H1 (cell line): ENCODE data around the gene ABHD17B. TPM values are rescaled to one million over a fixed set of nuclear protein-coding genes. Genes with fewer than 3 reads are reported as not detected.

Source experiments
- BACH1 ChIP-seq: IDR thresholded peaks from 2 replicates; pipeline ENCODE4 v1.6.1; 2012; ENCODE audit warnings: low read length, improper control_type of control experiment
- GABPA ChIP-seq: IDR thresholded peaks from 2 replicates; pipeline ENCODE4 v1.6.1; 2011; ENCODE audit warnings: mild to moderate bottlenecking, low read length, moderate library complexity, borderline replicate concordance; ENCODE audit not compliant: insufficient read depth
- HDAC6 ChIP-seq: IDR thresholded peaks from one replicate; pipeline ENCODE4 v1.7.1; 2012; ENCODE audit warnings: low read depth, mild to moderate bottlenecking, inconsistent platforms, low read length, moderate library complexity
- NRF1 ChIP-seq: IDR thresholded peaks from 2 replicates; pipeline ENCODE4 v1.6.1; 2011; ENCODE audit warnings: mild to moderate bottlenecking, low read depth, low read length, improper control_type of control experiment
- POLR2AphosphoS5 ChIP-seq: IDR thresholded peaks from 2 replicates; pipeline ENCODE4 v1.6.1; 2011; ENCODE audit warnings: low read depth, low read length
- RAD21 ChIP-seq, 2 experiments: IDR thresholded peaks in 1 of 2; conservative IDR thresholded peaks in 1 of 2; 2 replicates each; pipeline ENCODE4 v1.6.1; 2011; ENCODE audit warnings: low read depth in 2 of 2, low read length in 2 of 2, improper control_type of control experiment in 1 of 2, inconsistent platforms in 1 of 2, mild to moderate bottlenecking in 1 of 2, moderate library complexity in 1 of 2
- SP4 ChIP-seq: IDR thresholded peaks from 2 replicates; pipeline ENCODE4 v1.6.1; 2012; ENCODE audit warnings: low read length, inconsistent platforms
- TAF1 ChIP-seq: IDR thresholded peaks from 2 replicates; pipeline ENCODE4 v1.6.1; 2011; ENCODE audit warnings: mild to moderate bottlenecking, low read depth, low read length
- TAF7 ChIP-seq: optimal IDR thresholded peaks from 2 replicates; pipeline ENCODE3; 2011; ENCODE audit warnings: low read depth, mild to moderate bottlenecking, inconsistent platforms, low read length, moderate library complexity, borderline replicate concordance
- polyA plus RNA-seq, 7 experiments: library from polyadenylated mRNA; depleted of rRNA in 3 of 7; stranded (reverse) in 5 of 7; unstranded in 2 of 7; fragments of >200 nt in 5 of 7; fragments of 200-250 nt in 2 of 7; gene quantifications; 1 replicate in 5 of 7; 2 replicates in 1 of 7; 4 replicates in 1 of 7; pipeline versions ENCODE4 v1.2.1 to v1.2.3, GENCODE V29; 2011 to 2013; ENCODE audit warnings: missing spikeins in 2 of 7, mixed read lengths in 2 of 7
- total RNA-seq: library from RNA; stranded (reverse); fragmentation: NEBNext Ultra II Directional; extraction: Animal tissue kit (Norgen Biotek cat#: 25700); gene quantifications from 2 replicates; pipeline ENCODE4 v1.2.1, GENCODE V29; 2021
- TF ChIP-seq, protein P1 (sequence below): IDR thresholded peaks from 2 replicates; pipeline ENCODE4 v1.6.1; 2012; ENCODE audit warnings: low read length, inconsistent platforms
- TF ChIP-seq, protein P2 (sequence below): IDR thresholded peaks from 2 replicates; pipeline ENCODE4 v1.6.1; 2012; ENCODE audit warnings: inconsistent platforms

ABHD17B gene
- total and polyA plus RNA-seq, 2 of the 8 experiments (the other 6 are each of a cell fraction or from before 2014, with no cell fraction given): 37.2 to 60.8 TPM

DNA sequence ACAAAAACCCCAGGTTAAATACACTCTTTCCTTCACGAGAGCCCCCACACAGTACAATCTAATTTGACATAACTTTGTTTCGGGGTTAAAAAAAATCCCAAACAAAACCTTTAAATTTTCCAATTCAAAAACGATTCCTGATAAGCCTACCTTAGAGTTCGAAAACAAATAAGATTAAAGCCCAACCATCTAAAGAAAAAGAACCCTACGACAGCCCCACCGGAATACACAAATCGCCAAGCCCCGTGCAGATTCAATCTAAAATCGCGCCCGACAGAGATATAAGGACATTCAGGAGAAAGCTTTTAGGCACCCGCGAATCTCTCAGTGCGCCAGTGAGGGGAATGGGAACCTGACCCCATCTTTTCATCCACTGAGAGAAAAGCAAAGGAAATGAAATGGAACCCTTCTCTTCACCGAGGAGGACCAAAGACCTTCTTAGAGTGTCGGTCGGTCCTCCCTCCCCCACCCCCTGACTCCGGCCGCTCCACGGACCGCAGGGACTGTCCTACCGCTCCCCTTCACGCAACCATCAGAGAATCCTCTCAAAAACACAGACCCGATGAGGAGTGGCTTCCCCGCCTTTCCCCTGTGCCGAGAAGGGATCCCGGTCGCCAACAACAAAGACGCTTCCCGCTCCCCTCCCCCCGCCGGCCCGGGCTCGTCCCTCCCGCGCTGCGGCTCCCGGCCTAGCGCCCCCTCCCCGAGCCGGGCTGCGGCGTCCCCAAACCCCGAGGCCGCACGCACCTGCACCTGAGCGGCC is 925 bp downstream of the ABHD17B start (continued):
- TF ChIP-seq, protein P1, sequence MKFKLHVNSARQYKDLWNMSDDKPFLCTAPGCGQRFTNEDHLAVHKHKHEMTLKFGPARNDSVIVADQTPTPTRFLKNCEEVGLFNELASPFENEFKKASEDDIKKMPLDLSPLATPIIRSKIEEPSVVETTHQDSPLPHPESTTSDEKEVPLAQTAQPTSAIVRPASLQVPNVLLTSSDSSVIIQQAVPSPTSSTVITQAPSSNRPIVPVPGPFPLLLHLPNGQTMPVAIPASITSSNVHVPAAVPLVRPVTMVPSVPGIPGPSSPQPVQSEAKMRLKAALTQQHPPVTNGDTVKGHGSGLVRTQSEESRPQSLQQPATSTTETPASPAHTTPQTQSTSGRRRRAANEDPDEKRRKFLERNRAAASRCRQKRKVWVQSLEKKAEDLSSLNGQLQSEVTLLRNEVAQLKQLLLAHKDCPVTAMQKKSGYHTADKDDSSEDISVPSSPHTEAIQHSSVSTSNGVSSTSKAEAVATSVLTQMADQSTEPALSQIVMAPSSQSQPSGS: no peak
- TF ChIP-seq, protein P2, sequence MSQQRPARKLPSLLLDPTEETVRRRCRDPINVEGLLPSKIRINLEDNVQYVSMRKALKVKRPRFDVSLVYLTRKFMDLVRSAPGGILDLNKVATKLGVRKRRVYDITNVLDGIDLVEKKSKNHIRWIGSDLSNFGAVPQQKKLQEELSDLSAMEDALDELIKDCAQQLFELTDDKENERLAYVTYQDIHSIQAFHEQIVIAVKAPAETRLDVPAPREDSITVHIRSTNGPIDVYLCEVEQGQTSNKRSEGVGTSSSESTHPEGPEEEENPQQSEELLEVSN: no peak
- TF ChIP-seq TAF7 (peak; percentile 28), BACH1 (peak; percentile 19; the same call in 1 of the 2 replicates), POLR2AphosphoS5 (no peak), HDAC6 (no peak), GABPA (no peak), NRF1 (no peak), SP4 (no peak), RAD21 (IDR thresholded peaks at IDR 0.05 in 1 of 2, conservative IDR thresholded peaks at IDR 0.05 in 1 of 2; ENCODE audit: low read depth in 2 of 2, low read length in 2 of 2) (peak in 1 of 2 experiments; percentile 1; a peak in 1 of 4 replicates), TAF1 (peak; percentile 70; the same call in 1 of the 2 replicates)
